ENCODE results near the gene ACBD5. TPM values are rescaled to one million over a fixed set of nuclear protein-coding genes. Genes with fewer than 3 reads are reported as not detected.

ACBD5 gene
- total RNA-seq, 1 donor: 26.8 TPM

DNA sequence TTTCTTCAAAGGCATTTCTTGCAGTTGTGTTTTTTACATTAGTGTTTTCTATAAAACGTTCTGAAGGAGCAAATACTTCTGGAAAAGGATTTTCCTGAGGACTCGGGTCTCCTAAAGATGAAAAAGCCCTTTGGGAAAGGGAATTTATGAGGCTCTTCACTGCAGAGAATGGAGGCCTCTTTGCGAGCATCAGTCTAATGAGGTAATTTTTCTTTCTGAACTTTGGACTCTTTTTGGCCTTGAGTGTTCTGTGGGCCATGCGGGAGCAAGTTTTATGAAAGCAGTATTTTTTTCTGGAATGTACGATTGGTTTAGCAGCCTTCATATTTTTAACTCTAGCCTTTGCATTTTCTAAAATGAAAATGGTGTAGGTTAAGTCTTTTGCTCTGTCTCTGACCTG, 6.4 kb upstream of the ACBD5 start:
- H3K4me3 ChIP-seq (ENCODE audit: low read depth, low read length): no peak overlapping the region
- no peak for DNase-seq (ENCODE audit: low read depth)
- TF ChIP-seq, protein P1, sequence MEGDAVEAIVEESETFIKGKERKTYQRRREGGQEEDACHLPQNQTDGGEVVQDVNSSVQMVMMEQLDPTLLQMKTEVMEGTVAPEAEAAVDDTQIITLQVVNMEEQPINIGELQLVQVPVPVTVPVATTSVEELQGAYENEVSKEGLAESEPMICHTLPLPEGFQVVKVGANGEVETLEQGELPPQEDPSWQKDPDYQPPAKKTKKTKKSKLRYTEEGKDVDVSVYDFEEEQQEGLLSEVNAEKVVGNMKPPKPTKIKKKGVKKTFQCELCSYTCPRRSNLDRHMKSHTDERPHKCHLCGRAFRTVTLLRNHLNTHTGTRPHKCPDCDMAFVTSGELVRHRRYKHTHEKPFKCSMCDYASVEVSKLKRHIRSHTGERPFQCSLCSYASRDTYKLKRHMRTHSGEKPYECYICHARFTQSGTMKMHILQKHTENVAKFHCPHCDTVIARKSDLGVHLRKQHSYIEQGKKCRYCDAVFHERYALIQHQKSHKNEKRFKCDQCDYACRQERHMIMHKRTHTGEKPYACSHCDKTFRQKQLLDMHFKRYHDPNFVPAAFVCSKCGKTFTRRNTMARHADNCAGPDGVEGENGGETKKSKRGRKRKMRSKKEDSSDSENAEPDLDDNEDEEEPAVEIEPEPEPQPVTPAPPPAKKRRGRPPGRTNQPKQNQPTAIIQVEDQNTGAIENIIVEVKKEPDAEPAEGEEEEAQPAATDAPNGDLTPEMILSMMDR (IDR thresholded peaks at IDR 0.05; ENCODE audit: insufficient read depth, low read length): no peak

DNA sequence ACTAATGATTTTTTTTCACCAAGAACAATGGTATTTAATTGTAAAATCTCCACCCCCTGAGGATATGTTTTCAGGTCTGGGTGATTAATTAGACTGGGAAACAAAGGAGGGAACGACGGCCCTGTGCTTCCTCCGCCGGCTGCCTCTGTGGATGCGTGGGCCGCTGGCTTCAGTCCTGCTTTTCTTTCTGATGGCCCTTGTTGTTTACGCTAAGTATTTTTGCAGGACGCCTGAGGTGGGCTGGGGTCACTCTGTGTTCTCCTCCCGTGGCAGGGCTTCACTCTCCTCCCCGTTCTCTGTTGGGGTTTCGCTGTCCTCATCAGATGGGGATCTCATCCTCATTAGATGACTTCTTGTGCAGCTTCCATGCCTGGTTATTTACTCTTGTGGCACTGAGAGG, 5.2 kb upstream of the ACBD5 start:
- no peak for DNase-seq (ENCODE audit: low read depth)
- no peak overlapping the region for H3K4me3 ChIP-seq (ENCODE audit: low read depth, low read length)
- TF ChIP-seq, protein P1 (IDR thresholded peaks at IDR 0.05; ENCODE audit: insufficient read depth, low read length): no peak

DNA sequence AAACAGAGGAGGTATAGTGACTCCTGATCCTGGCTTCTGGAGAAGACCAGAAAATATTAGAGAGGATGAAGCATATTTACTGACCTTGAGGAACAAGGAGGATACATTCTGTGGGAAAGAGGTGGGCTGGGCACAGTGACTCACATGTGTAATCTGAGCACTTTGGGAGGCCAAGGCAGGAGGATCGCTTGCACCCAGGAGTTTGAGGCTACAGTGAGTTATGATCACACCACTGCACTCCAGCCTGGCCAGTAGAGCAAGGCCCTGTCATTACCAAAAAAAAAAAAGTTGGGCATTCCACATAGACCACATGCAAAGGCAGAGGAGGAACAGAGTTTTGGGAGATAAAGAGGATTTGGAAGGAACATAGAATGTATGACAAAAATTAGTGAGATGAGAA, 4.4 kb upstream of the ACBD5 start:
- no peak for DNase-seq (ENCODE audit: low read depth)
- TF ChIP-seq, protein P1 (IDR thresholded peaks at IDR 0.05; ENCODE audit: insufficient read depth, low read length): no peak
- H3K4me3 ChIP-seq (ENCODE audit: low read depth, low read length): no peak overlapping the region

DNA sequence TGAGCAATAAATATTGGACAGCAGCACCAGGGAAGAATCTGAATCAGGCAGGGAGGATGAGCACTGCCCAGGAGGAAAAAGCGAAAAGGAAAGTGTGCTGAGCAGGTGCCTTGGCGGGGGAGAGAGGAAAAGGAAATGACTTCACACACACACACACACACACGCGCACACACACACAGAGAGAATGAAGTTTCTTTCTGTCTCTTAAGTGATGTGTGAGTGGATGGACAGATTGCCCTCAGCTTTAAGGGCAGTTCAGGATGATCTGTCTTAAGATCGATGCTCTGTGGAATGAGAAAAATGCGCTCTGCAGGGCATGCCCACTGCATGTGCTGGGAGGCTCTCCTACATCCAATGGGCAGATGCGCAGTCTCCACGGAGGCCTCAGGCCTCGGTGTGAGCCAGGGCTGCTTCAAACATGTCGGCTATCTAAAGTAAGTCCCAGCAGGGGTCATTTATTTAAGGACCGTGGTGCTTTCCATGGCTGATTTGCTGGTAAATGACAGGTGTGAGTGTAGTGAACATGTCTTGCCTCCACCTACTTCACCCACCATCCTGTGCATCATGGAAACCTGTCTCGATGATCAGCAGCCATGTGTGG, 2.5 kb upstream of the ACBD5 start:
- peak; percentile 80 for DNase-seq (ENCODE audit: low read depth)
- TF ChIP-seq, protein P1 (IDR thresholded peaks at IDR 0.05; ENCODE audit: insufficient read depth, low read length): no peak
- H3K4me3 ChIP-seq (ENCODE audit: low read depth, low read length): peak overlapping the region; percentile 88

DNA sequence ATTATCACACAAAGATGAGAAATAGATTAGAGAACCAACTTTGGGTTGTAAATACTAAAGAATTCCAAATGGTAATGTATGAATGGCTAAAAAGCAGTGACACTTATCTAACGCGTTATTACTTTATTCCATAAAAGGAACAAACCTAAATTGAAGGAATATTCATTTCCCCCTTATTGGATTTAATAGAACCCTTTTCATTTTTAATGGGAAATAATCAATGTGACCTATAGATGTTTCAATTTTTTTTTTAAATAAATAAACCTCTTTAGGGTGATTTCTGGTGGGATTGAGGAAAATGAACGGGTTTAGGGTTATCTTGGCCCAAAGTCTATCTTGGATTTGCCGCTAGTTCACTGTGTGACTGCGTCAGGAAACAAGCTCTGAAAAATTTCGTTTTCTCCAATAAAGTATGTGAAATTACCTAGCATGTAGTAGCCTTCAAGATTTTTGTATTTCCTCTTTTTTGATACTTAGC, 1.9 kb upstream of the ACBD5 start:
- peak overlapping the region; percentile 88 for H3K4me3 ChIP-seq (ENCODE audit: low read depth, low read length)
- TF ChIP-seq, protein P1 (IDR thresholded peaks at IDR 0.05; ENCODE audit: insufficient read depth, low read length): no peak
- DNase-seq (ENCODE audit: low read depth): no peak

DNA sequence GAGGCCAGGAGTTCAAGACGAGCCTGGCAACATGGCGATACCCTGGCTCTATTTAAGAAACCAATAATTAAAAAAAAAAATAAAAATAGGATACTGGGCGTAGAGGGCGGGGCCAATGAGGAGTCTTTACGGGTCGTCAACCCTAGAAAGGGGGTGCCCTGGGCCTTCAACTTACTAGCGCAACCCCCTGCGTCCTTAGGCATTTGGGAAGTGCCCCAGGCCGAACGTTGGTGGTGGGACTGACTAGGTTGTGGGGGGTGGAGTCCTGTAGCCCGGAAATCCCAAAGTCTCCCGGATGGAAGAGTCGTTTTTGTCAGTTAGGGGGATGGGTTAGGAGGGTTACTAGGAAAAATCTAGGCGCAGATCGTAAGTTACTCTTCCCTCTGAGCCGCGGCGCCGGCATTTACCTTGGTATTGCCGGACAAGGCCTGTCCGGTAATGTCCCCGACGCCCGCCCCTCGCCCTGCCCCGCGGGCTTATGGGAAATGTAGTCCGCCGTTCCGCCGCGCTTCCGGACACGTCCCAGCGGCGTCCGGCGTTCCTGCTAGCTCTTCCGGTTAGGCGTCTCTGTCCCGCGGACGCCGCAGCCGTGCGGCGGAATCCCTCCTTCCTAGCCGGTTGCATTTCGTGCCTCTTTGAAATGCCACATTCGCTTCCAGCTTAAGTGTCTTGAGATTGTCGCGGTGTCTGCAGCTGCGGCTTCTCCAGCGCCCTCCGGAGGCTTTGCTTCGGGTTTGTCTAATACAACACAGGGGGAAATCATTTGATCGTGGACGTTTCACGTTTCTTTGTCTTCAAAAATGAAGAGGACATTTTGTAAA, 1.3 kb upstream of the ACBD5 start:
- H3K4me3 ChIP-seq (ENCODE audit: low read depth, low read length): peak overlapping the region; percentile 88
- peak; percentile 92 for DNase-seq (ENCODE audit: low read depth)
- TF ChIP-seq, protein P1 (IDR thresholded peaks at IDR 0.05; ENCODE audit: insufficient read depth, low read length): peak; percentile 36

Data from fibroblast of the aortic adventitia (primary cell).